GM23338 (cell line): ENCODE measurements around the gene SLC49A4. TPM values are rescaled to one million over a fixed set of nuclear protein-coding genes. Genes with fewer than 3 reads are reported as not detected.

Source experiments
- ATAC-seq: fragments of 200-7000 bp; cut with Tn5 transposase; 3 replicates; pipeline ENCODE4 v1.9.1; 2020
- DNase-seq: peaks from one replicate; pipeline ENCODE4 v3.0.0-alpha.2; 2015; ENCODE audit warnings: low spot score
- H2AFZ ChIP-seq: fragments of 200-600 bp; sonication (generic); 2 replicates; pipeline ENCODE4 v1.8.0; 2016; ENCODE audit warnings: antibody characterized with exemption, mild to moderate bottlenecking, moderate library complexity
- H3F3A ChIP-seq: fragments of 200-600 bp; sonication (generic); replicated peaks from 2 replicates; pipeline ENCODE4 v1.8.0; 2017; ENCODE audit warnings: antibody characterized with exemption, mixed run types, low read depth
- H3K27ac ChIP-seq: fragments of 200-600 bp; sonication (generic); 2 replicates; pipeline ENCODE4 v1.6.1; 2016; ENCODE audit warnings: low read depth
- H3K27me3 ChIP-seq: fragments of 200-600 bp; sonication (generic); 2 replicates; pipeline ENCODE4 v1.8.0; 2016; ENCODE audit warnings: mild to moderate bottlenecking, mixed run types, moderate library complexity; ENCODE audit not compliant: insufficient read depth
- H3K36me3 ChIP-seq: fragments of 200-600 bp; sonication (generic); 2 replicates; pipeline ENCODE4 v1.8.0; 2016; ENCODE audit warnings: mild to moderate bottlenecking; ENCODE audit not compliant: insufficient read depth
- H3K4me1 ChIP-seq: fragments of 200-600 bp; sonication (generic); 2 replicates; pipeline ENCODE4 v1.8.0; 2016; ENCODE audit warnings: mild to moderate bottlenecking, moderate library complexity; ENCODE audit not compliant: insufficient read depth
- H3K4me2 ChIP-seq: fragments of 200-600 bp; sonication (generic); 2 replicates; pipeline ENCODE4 v1.7.1; 2017; ENCODE audit warnings: mixed run types
- H3K4me3 ChIP-seq: fragments of 200-600 bp; sonication (generic); 2 replicates; pipeline ENCODE4 v1.6.1; 2016; ENCODE audit warnings: mixed run types
- H3K79me2 ChIP-seq: fragments of 200-600 bp; sonication (generic); replicated peaks from 2 replicates; pipeline ENCODE4 v1.8.0; 2017; ENCODE audit warnings: mild to moderate bottlenecking; ENCODE audit not compliant: insufficient read depth
- H3K9me2 ChIP-seq: fragments of 200-600 bp; sonication (generic); 2 replicates; pipeline ENCODE4 v1.8.0; 2017; ENCODE audit not compliant: insufficient read depth
- H4K20me1 ChIP-seq: fragments of 200-600 bp; sonication (generic); replicated peaks from 2 replicates; pipeline ENCODE4 v1.8.0; 2017; ENCODE audit warnings: mild to moderate bottlenecking; ENCODE audit not compliant: insufficient read depth
- H3K27ac Mint-ChIP-seq: 2 replicates; pipeline ENCODE4 v1.8.0; 2020; ENCODE audit warnings: inconsistent platforms, mild to moderate bottlenecking, moderate library complexity, mixed read lengths
- H3K27me3 Mint-ChIP-seq: 3 replicates; pipeline ENCODE4 v1.8.0; 2022; ENCODE audit warnings: low read depth, mild to moderate bottlenecking, moderate library complexity, mixed read lengths, inconsistent platforms; ENCODE audit not compliant: insufficient read depth, poor library complexity
- H3K36me3 Mint-ChIP-seq: 3 replicates; pipeline ENCODE4 v1.8.0; 2021; ENCODE audit warnings: low read depth, mild to moderate bottlenecking, inconsistent platforms, moderate library complexity, mixed read lengths
- H3K4me1 Mint-ChIP-seq: 3 replicates; pipeline ENCODE4 v1.8.0; 2020; ENCODE audit warnings: mild to moderate bottlenecking, inconsistent platforms, mixed read lengths
- H3K4me3 Mint-ChIP-seq: 3 replicates; pipeline ENCODE4 v1.8.0; 2021; ENCODE audit warnings: moderate library complexity, mild to moderate bottlenecking, inconsistent platforms, mixed read lengths
- H3K9me3 Mint-ChIP-seq: 3 replicates; pipeline ENCODE4 v1.8.0; 2020; ENCODE audit warnings: moderate library complexity, mild to moderate bottlenecking, inconsistent platforms, mixed read lengths
- CREB1 ChIP-seq: fragments of 250-450 bp; sonication (Bioruptor Pico); IDR thresholded peaks from 2 replicates; pipeline ENCODE4 v1.5.0; 2020; ENCODE audit warnings: low read depth, mild to moderate bottlenecking, moderate library complexity
- EZH2 ChIP-seq: fragments of 200-600 bp; sonication (generic); IDR thresholded peaks from one replicate; pipeline ENCODE4 v1.8.0; 2017; ENCODE audit warnings: antibody characterized with exemption, mild to moderate bottlenecking, low read depth; ENCODE audit not compliant: unreplicated experiment
- EZH2phosphoT487 ChIP-seq: fragments of 200-600 bp; sonication (generic); IDR thresholded peaks from one replicate; pipeline ENCODE4 v1.8.1; 2018; ENCODE audit warnings: antibody characterized with exemption; ENCODE audit not compliant: unreplicated experiment
- JUNB ChIP-seq: IDR thresholded peaks from one replicate; pipeline ENCODE4 v1.6.1; 2016; ENCODE audit warnings: antibody characterized with exemption; ENCODE audit not compliant: unreplicated experiment
- NANOG ChIP-seq: IDR thresholded peaks from 2 replicates; pipeline ENCODE4 v1.6.1; 2016; ENCODE audit warnings: antibody characterized with exemption, borderline replicate concordance
- POLR2AphosphoS5 ChIP-seq: IDR thresholded peaks from 2 replicates; pipeline ENCODE4 v1.6.1; 2016; ENCODE audit warnings: antibody characterized with exemption, low read depth
- STAT1 ChIP-seq: IDR thresholded peaks from one replicate; pipeline ENCODE4 v1.6.1; 2016; ENCODE audit warnings: antibody characterized with exemption; ENCODE audit not compliant: unreplicated experiment
- ZNF114 ChIP-seq: fragments of 250-450 bp; sonication (Bioruptor Pico); IDR thresholded peaks from 2 replicates; pipeline ENCODE4 v1.5.0; 2020; ENCODE audit warnings: mild to moderate bottlenecking, moderate library complexity
- ZNF331 ChIP-seq: fragments of 250-450 bp; sonication (Bioruptor Pico); IDR thresholded peaks from 2 replicates; pipeline ENCODE4 v1.5.0; 2020; ENCODE audit warnings: low read depth, mild to moderate bottlenecking, moderate library complexity
- polyA plus RNA-seq: library from polyadenylated mRNA; unstranded; fragments of >200 nt; fragmentation: Nextera tagmentation; extraction: Ambion mirVana; gene quantifications from 2 replicates; pipeline ENCODE4 v1.2.1, GENCODE V29; 2016
- total RNA-seq: library from RNA; depleted of rRNA; stranded (reverse); fragments of >200 nt; shearing (Covaris generic); gene quantifications from 2 replicates; pipeline ENCODE4 v1.2.3, GENCODE V29; 2014
- TF ChIP-seq, protein P1 (sequence below): IDR thresholded peaks from 2 replicates; pipeline ENCODE4 v1.6.1; 2016; ENCODE audit warnings: antibody characterized with exemption
- TF ChIP-seq, protein P2 (sequence below): fragments of 250-450 bp; sonication (Bioruptor Pico); IDR thresholded peaks from 2 replicates; pipeline ENCODE4 v1.5.0; 2020; ENCODE audit warnings: mild to moderate bottlenecking, moderate library complexity
- TF ChIP-seq, protein P3 (sequence below), 2 experiments: fragments of 200-600 bp in 1 of 2; sonication (generic) in 1 of 2; conservative IDR thresholded peaks; 2 replicates each; pipeline versions ENCODE4 v1.5.1 to v1.6.1; 2016 to 2017; ENCODE audit warnings: antibody characterized with exemption in 2 of 2, low read depth in 2 of 2, mild to moderate bottlenecking in 2 of 2, moderate library complexity in 1 of 2
- TF ChIP-seq, protein P4 (sequence below): IDR thresholded peaks from one replicate; pipeline ENCODE4 v1.6.1; 2018; ENCODE audit warnings: antibody characterized with exemption; ENCODE audit not compliant: unreplicated experiment

Gene SLC49A4
- total and polyA plus RNA-seq, 2 experiments from 2014 or later: 3.7 to 16.8 TPM

DNA sequence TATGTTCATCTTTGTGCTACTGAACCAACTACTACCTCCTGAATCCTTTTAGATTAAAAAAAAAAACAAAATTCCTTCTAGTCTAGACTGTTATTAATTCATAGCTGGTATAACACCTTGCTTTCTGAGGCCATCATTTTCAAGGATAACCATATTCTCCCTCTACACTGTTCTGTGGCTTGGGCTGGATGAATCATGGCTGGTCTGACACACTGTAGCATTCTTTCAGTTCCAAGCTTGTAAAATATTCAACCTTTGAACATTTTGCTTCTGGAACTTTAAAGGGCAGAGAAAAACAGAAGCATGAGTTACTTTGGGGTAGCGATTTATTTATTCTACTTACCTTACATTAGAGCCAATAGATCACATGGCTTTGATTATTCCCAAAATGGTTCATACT, 8.8 kb upstream of the SLC49A4 start:
- no peaks in the 10 kb centered on the region for H4K20me1 ChIP-seq
- no peaks in the 10 kb centered on the region for H3K4me1 ChIP-seq
- H3K9me2 ChIP-seq: 0 out of 2 replicates have a peak, but pooled peaks cover 2% of the 10 kb centered on the region
- no peak overlapping the region for H3K4me2 ChIP-seq
- Mint-ChIP-seq H3K4me1 (no peaks in the 10 kb centered on the region), H3K27ac (no peak overlapping the region), H3K36me3 (peaks cover 15% of the 10 kb centered on the region), H3K27me3 (no peaks in the 10 kb centered on the region), H3K9me3 (peaks cover 8% of the 10 kb centered on the region), H3K4me3 (no peak overlapping the region)
- H3K4me3 ChIP-seq: no peak overlapping the region
- no peaks in the 10 kb centered on the region for H3K27me3 ChIP-seq
- 0 out of 2 replicates have a peak, but pooled peaks cover 3% of the 10 kb centered on the region for H3K79me2 ChIP-seq
- H3F3A ChIP-seq: no peaks in the 10 kb centered on the region
- ATAC-seq: no peak
- no peak overlapping the region for H3K27ac ChIP-seq
- H2AFZ ChIP-seq: no peak overlapping the region
- H3K36me3 ChIP-seq: peaks cover 12% of the 10 kb centered on the region
- TF ChIP-seq, protein P1, sequence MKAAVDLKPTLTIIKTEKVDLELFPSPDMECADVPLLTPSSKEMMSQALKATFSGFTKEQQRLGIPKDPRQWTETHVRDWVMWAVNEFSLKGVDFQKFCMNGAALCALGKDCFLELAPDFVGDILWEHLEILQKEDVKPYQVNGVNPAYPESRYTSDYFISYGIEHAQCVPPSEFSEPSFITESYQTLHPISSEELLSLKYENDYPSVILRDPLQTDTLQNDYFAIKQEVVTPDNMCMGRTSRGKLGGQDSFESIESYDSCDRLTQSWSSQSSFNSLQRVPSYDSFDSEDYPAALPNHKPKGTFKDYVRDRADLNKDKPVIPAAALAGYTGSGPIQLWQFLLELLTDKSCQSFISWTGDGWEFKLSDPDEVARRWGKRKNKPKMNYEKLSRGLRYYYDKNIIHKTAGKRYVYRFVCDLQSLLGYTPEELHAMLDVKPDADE: no peak
- TF ChIP-seq, protein P2, sequence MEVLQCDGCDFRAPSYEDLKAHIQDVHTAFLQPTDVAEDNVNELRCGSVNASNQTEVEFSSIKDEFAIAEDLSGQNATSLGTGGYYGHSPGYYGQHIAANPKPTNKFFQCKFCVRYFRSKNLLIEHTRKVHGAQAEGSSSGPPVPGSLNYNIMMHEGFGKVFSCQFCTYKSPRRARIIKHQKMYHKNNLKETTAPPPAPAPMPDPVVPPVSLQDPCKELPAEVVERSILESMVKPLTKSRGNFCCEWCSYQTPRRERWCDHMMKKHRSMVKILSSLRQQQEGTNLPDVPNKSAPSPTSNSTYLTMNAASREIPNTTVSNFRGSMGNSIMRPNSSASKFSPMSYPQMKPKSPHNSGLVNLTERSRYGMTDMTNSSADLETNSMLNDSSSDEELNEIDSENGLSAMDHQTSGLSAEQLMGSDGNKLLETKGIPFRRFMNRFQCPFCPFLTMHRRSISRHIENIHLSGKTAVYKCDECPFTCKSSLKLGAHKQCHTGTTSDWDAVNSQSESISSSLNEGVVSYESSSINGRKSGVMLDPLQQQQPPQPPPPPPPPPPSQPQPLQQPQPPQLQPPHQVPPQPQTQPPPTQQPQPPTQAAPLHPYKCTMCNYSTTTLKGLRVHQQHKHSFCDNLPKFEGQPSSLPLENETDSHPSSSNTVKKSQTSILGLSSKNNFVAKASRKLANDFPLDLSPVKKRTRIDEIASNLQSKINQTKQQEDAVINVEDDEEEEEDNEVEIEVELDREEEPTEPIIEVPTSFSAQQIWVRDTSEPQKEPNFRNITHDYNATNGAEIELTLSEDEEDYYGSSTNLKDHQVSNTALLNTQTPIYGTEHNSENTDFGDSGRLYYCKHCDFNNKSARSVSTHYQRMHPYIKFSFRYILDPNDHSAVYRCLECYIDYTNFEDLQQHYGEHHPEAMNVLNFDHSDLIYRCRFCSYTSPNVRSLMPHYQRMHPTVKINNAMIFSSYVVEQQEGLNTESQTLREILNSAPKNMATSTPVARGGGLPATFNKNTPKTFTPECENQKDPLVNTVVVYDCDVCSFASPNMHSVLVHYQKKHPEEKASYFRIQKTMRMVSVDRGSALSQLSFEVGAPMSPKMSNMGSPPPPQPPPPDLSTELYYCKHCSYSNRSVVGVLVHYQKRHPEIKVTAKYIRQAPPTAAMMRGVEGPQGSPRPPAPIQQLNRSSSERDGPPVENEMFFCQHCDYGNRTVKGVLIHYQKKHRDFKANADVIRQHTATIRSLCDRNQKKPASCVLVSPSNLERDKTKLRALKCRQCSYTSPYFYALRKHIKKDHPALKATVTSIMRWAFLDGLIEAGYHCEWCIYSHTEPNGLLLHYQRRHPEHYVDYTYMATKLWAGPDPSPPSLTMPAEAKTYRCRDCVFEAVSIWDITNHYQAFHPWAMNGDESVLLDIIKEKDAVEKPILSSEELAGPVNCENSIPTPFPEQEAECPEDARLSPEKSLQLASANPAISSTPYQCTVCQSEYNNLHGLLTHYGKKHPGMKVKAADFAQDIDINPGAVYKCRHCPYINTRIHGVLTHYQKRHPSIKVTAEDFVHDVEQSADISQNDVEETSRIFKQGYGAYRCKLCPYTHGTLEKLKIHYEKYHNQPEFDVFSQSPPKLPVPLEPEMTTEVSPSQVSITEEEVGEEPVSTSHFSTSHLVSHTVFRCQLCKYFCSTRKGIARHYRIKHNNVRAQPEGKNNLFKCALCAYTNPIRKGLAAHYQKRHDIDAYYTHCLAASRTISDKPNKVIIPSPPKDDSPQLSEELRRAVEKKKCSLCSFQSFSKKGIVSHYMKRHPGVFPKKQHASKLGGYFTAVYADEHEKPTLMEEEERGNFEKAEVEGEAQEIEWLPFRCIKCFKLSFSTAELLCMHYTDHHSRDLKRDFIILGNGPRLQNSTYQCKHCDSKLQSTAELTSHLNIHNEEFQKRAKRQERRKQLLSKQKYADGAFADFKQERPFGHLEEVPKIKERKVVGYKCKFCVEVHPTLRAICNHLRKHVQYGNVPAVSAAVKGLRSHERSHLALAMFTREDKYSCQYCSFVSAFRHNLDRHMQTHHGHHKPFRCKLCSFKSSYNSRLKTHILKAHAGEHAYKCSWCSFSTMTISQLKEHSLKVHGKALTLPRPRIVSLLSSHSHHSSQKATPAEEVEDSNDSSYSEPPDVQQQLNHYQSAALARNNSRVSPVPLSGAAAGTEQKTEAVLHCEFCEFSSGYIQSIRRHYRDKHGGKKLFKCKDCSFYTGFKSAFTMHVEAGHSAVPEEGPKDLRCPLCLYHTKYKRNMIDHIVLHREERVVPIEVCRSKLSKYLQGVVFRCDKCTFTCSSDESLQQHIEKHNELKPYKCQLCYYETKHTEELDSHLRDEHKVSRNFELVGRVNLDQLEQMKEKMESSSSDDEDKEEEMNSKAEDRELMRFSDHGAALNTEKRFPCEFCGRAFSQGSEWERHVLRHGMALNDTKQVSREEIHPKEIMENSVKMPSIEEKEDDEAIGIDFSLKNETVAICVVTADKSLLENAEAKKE (CRISPR knock-in tag): no peak
- TF ChIP-seq JUNB: no peak
- TF ChIP-seq, protein P3, sequence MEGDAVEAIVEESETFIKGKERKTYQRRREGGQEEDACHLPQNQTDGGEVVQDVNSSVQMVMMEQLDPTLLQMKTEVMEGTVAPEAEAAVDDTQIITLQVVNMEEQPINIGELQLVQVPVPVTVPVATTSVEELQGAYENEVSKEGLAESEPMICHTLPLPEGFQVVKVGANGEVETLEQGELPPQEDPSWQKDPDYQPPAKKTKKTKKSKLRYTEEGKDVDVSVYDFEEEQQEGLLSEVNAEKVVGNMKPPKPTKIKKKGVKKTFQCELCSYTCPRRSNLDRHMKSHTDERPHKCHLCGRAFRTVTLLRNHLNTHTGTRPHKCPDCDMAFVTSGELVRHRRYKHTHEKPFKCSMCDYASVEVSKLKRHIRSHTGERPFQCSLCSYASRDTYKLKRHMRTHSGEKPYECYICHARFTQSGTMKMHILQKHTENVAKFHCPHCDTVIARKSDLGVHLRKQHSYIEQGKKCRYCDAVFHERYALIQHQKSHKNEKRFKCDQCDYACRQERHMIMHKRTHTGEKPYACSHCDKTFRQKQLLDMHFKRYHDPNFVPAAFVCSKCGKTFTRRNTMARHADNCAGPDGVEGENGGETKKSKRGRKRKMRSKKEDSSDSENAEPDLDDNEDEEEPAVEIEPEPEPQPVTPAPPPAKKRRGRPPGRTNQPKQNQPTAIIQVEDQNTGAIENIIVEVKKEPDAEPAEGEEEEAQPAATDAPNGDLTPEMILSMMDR (conservative IDR thresholded peaks at IDR 0.05; ENCODE audit: low read depth in 2 of 2): no peak
- TF ChIP-seq ZNF114 (CRISPR knock-in tag): no peak
- TF ChIP-seq POLR2AphosphoS5: no peak
- no peak for TF ChIP-seq EZH2
- no peak for TF ChIP-seq CREB1 (CRISPR knock-in tag)
- TF ChIP-seq, protein P4, sequence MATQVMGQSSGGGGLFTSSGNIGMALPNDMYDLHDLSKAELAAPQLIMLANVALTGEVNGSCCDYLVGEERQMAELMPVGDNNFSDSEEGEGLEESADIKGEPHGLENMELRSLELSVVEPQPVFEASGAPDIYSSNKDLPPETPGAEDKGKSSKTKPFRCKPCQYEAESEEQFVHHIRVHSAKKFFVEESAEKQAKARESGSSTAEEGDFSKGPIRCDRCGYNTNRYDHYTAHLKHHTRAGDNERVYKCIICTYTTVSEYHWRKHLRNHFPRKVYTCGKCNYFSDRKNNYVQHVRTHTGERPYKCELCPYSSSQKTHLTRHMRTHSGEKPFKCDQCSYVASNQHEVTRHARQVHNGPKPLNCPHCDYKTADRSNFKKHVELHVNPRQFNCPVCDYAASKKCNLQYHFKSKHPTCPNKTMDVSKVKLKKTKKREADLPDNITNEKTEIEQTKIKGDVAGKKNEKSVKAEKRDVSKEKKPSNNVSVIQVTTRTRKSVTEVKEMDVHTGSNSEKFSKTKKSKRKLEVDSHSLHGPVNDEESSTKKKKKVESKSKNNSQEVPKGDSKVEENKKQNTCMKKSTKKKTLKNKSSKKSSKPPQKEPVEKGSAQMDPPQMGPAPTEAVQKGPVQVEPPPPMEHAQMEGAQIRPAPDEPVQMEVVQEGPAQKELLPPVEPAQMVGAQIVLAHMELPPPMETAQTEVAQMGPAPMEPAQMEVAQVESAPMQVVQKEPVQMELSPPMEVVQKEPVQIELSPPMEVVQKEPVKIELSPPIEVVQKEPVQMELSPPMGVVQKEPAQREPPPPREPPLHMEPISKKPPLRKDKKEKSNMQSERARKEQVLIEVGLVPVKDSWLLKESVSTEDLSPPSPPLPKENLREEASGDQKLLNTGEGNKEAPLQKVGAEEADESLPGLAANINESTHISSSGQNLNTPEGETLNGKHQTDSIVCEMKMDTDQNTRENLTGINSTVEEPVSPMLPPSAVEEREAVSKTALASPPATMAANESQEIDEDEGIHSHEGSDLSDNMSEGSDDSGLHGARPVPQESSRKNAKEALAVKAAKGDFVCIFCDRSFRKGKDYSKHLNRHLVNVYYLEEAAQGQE: no peak
- no peak for TF ChIP-seq STAT1
- TF ChIP-seq EZH2phosphoT487: no peak
- no peak for TF ChIP-seq ZNF331 (CRISPR knock-in tag)
- no peak for TF ChIP-seq NANOG
- DNase-seq: no peak
